Right hindlimb (tissue), 1 donor: Measurements from ENCODE around the gene NSUN2.

Source experiments
- DNase-seq: peaks from one replicate; pipeline ENCODE4 v3.0.0-alpha.2; 2018

The NSUN2 gene

GRCh38 chr5:6602441-6602840 lies 30.4 kb downstream of the NSUN2 start:
- DNase-seq = no peak

GRCh38 chr5:6601816-6602215 lies 31.0 kb downstream of the NSUN2 start:
- no peak for DNase-seq

GRCh38 chr5:6601271-6601670 lies 31.6 kb downstream of the NSUN2 start:
- no peak for DNase-seq

GRCh38 chr5:6599739-6600138 lies 33.1 kb downstream of the NSUN2 start:
- no peak for DNase-seq

GRCh38 chr5:6598351-6598900 lies 34.4 kb downstream of the NSUN2 start:
- DNase-seq = no peak

GRCh38 chr5:6597557-6597956 lies 35.3 kb downstream of the NSUN2 start:
- no peak for DNase-seq

- no peak for DNase-seq
These were observed 36.5 kb downstream of the NSUN2 start for GRCh38 chr5:6596388-6596787.

- DNase-seq = no peak
These were observed 37.4 kb downstream of the NSUN2 start for GRCh38 chr5:6595405-6595804.

- DNase-seq = no peak
These were observed 38.8 kb downstream of the NSUN2 start for GRCh38 chr5:6594066-6594465.

- DNase-seq = no peak
These were observed 39.5 kb downstream of the NSUN2 start for GRCh38 chr5:6593148-6594016.

- no peak for DNase-seq
These were observed 40.2 kb downstream of the NSUN2 start for GRCh38 chr5:6592601-6593000.

GRCh38 chr5:6591671-6592288 lies 41.1 kb downstream of the NSUN2 start:
- DNase-seq = no peak

GRCh38 chr5:6590581-6590980 lies 42.3 kb downstream of the NSUN2 start:
- no peak for DNase-seq

GRCh38 chr5:6587171-6587570 lies 45.7 kb downstream of the NSUN2 start:
- no peak for DNase-seq

GRCh38 chr5:6586647-6587042 lies 46.2 kb downstream of the NSUN2 start:
- DNase-seq = no peak

- DNase-seq = no peak
These were observed 46.8 kb downstream of the NSUN2 start for GRCh38 chr5:6585939-6586646.

GRCh38 chr5:6585168-6585567 lies 47.7 kb downstream of the NSUN2 start:
- no peak for DNase-seq

- no peak for DNase-seq
These were observed 48.1 kb downstream of the NSUN2 start for GRCh38 chr5:6584727-6585126.

- no peak for DNase-seq
These were observed 48.7 kb downstream of the NSUN2 start for GRCh38 chr5:6584101-6584645.

GRCh38 chr5:6583049-6583880 lies 49.6 kb downstream of the NSUN2 start:
- DNase-seq = peak; percentile 52

GRCh38 chr5:6582507-6583048 lies 50.3 kb downstream of the NSUN2 start:
- DNase-seq = no peak
